GM20000 (cell line): ENCODE results near the gene TEAD3.
A peak's percentile ranks its signal among the peaks of the same experiment; 100 is the strongest.

Experiments
- DNase-seq: peaks from one replicate; pipeline ENCODE4 v3.0.0; 2012; ENCODE audit warnings: low spot score
- CTCF ChIP-seq: IDR thresholded peaks from 2 replicates; pipeline ENCODE4 v1.5.1; 2012; ENCODE audit warnings: mild to moderate bottlenecking, control low read depth; ENCODE audit errors: extremely low read depth, missing control alignments

The TEAD3 gene

GRCh38 chr6:35474131-35474941 is 22.5 kb downstream of the TEAD3 start:
- no peak for TF ChIP-seq CTCF
- peak; percentile 19 for DNase-seq

- TF ChIP-seq CTCF, result no peak
- no peak for DNase-seq
Measured at GRCh38 chr6:35473850-35474130, 23.1 kb downstream of the TEAD3 start.

GRCh38 chr6:35473075-35473849 is 23.6 kb downstream of the TEAD3 start:
- peak; percentile 13 for DNase-seq
- no peak for TF ChIP-seq CTCF

GRCh38 chr6:35471836-35472345 is 25.0 kb downstream of the TEAD3 start:
- no peak for TF ChIP-seq CTCF
- no peak for DNase-seq

- no peak for TF ChIP-seq CTCF
- no peak for DNase-seq
Measured at GRCh38 chr6:35470663-35471120, 26.2 kb downstream of the TEAD3 start.

- no peak for TF ChIP-seq CTCF
- no peak for DNase-seq
Measured at GRCh38 chr6:35469751-35470662, 26.9 kb downstream of the TEAD3 start.
